Measurements from ENCODE around the gene ASIC2. TPM values are rescaled to one million over a fixed set of nuclear protein-coding genes. Genes with fewer than 3 reads are reported as not detected.

Gene ASIC2
- total and polyA plus RNA-seq, 2 donors from 2014 or later = 0.60 to 2.9 TPM

GRCh38 chr17:33178681-33179080 is 114.4 kb downstream of the ASIC2 start:
- H3K4me3 ChIP-seq (ENCODE audit: low read length in 3 of 3) = no peak overlapping the region
- DNase-seq (no peak), FAIRE-seq (no peak)
- H3K27me3 ChIP-seq (ENCODE audit: control insufficient read depth, insufficient read depth, low read length) = no peaks in the 10 kb centered on the region
- intact Hi-C loops (cut with DNase I) = no loop called here
- no peaks in the 10 kb centered on the region for H3K4me1 ChIP-seq (ENCODE audit: control insufficient read depth in 2 of 3, insufficient read depth in 2 of 3, low read depth in 1 of 3, low read length in 3 of 3)
- TF ChIP-seq CTCF (IDR thresholded peaks at IDR 0.05; ENCODE audit: borderline replicate concordance, extremely low read depth, insufficient read depth) = no peak
- H3K27ac ChIP-seq (ENCODE audit: low read depth in 2 of 2, low read length in 2 of 2) = no peak overlapping the region
- H3K9ac ChIP-seq (ENCODE audit: low read length in 3 of 3) = no peak overlapping the region
- no peaks in the 10 kb centered on the region for H3K36me3 ChIP-seq (ENCODE audit: control insufficient read depth in 2 of 3, insufficient read depth in 3 of 3, low read length in 3 of 3)
- no peaks in the 10 kb centered on the region for H3K9me3 ChIP-seq (ENCODE audit: control insufficient read depth in 2 of 3, insufficient read depth in 1 of 3, low read length in 3 of 3)

- FAIRE-seq (no peak), DNase-seq (peak in 1 of 5 donors; percentile 42)
- Histone ChIP-seq H3K27ac (ENCODE audit: low read depth in 2 of 2, low read length in 2 of 2) (no peak overlapping the region), H3K4me3 (ENCODE audit: low read length in 3 of 3) (no peak overlapping the region), H3K4me1 (ENCODE audit: control insufficient read depth in 2 of 3, insufficient read depth in 2 of 3, low read depth in 1 of 3, low read length in 3 of 3) (no peaks in the 10 kb centered on the region), H3K27me3 (ENCODE audit: control insufficient read depth, insufficient read depth, low read length) (no peaks in the 10 kb centered on the region), H3K9ac (ENCODE audit: low read length in 3 of 3) (no peak overlapping the region), H3K9me3 (ENCODE audit: control insufficient read depth in 2 of 3, insufficient read depth in 1 of 3, low read length in 3 of 3) (no peaks in the 10 kb centered on the region), H3K36me3 (ENCODE audit: control insufficient read depth in 2 of 3, insufficient read depth in 3 of 3, low read length in 3 of 3) (no peaks in the 10 kb centered on the region)
- TF ChIP-seq CTCF (IDR thresholded peaks at IDR 0.05; ENCODE audit: borderline replicate concordance, extremely low read depth, insufficient read depth) = no peak
- intact Hi-C loops (cut with DNase I) = no loop called here
Observed at GRCh38 chr17:33175562-33175961, 117.5 kb downstream of the ASIC2 start.

- H3K36me3 ChIP-seq (ENCODE audit: control insufficient read depth in 2 of 3, insufficient read depth in 3 of 3, low read length in 3 of 3) = no peaks in the 10 kb centered on the region
- H3K4me3 ChIP-seq (ENCODE audit: low read length in 3 of 3) = no peak overlapping the region
- TF ChIP-seq CTCF (IDR thresholded peaks at IDR 0.05; ENCODE audit: borderline replicate concordance, extremely low read depth, insufficient read depth) = no peak
- peaks cover 0 to 4% (median 0%) of the 10 kb centered on the region in 3 donors for H3K4me1 ChIP-seq (ENCODE audit: control insufficient read depth in 2 of 3, insufficient read depth in 2 of 3, low read depth in 1 of 3, low read length in 3 of 3)
- no peaks in the 10 kb centered on the region for H3K27me3 ChIP-seq (ENCODE audit: control insufficient read depth, insufficient read depth, low read length)
- DNase-seq (no peak), FAIRE-seq (no peak)
- no peak overlapping the region for H3K27ac ChIP-seq (ENCODE audit: low read depth in 2 of 2, low read length in 2 of 2)
- no peak overlapping the region for H3K9ac ChIP-seq (ENCODE audit: low read length in 3 of 3)
- no peaks in the 10 kb centered on the region for H3K9me3 ChIP-seq (ENCODE audit: control insufficient read depth in 2 of 3, insufficient read depth in 1 of 3, low read length in 3 of 3)
- intact Hi-C loops (cut with DNase I) = no loop called here
Observed at GRCh38 chr17:33171931-33172330, 121.2 kb downstream of the ASIC2 start.

Data from kidney (tissue), 14 donors.